HepG2 (cell line): ENCODE data around the gene SLC5A6. TPM values are rescaled to one million over a fixed set of nuclear protein-coding genes. Genes with fewer than 3 reads are reported as not detected.
A peak's percentile ranks its signal among the peaks of the same experiment; 100 is the strongest.

ENCODE experiments used
- CAMTA2 ChIP-seq: sonication (generic); formaldehyde crosslinking; IDR thresholded peaks from 2 replicates; pipeline ENCODE4 v1.4.0; 2020; ENCODE audit warnings: mild to moderate bottlenecking, missing genetic modification reagents, borderline replicate concordance
- EED ChIP-seq: sonication (generic); formaldehyde crosslinking; IDR thresholded peaks from 2 replicates; pipeline ENCODE4 v1.5.0; 2020; ENCODE audit warnings: mild to moderate bottlenecking, missing genetic modification reagents
- LCORL ChIP-seq, 2 experiments: fragments of 450-650 bp in 1 of 2; sonication (generic) in 1 of 2; formaldehyde crosslinking in 1 of 2; IDR thresholded peaks; 2 replicates each; pipeline versions ENCODE4 v1.5.0 to v1.6.1; 2017 to 2020; ENCODE audit warnings: antibody characterized with exemption in 1 of 2, missing genetic modification reagents in 1 of 2
- MTA1 ChIP-seq: sonication (generic); formaldehyde crosslinking; IDR thresholded peaks from 2 replicates; pipeline ENCODE4 v1.4.0; 2020; ENCODE audit warnings: missing genetic modification reagents, mild to moderate bottlenecking, borderline replicate concordance
- NAIF1 ChIP-seq: sonication (generic); formaldehyde crosslinking; IDR thresholded peaks from 2 replicates; pipeline ENCODE4 v1.5.0; 2020; ENCODE audit warnings: mild to moderate bottlenecking, missing genetic modification reagents, borderline replicate concordance
- NCOR1 ChIP-seq: fragments of 200-600 bp; sonication (generic); IDR thresholded peaks from 2 replicates; pipeline ENCODE4 v1.7.0; 2017; ENCODE audit warnings: antibody characterized with exemption, low read length, borderline replicate concordance
- NFYB ChIP-seq: sonication (generic); formaldehyde crosslinking; IDR thresholded peaks from 2 replicates; pipeline ENCODE4 v1.4.0; 2020; ENCODE audit warnings: missing genetic modification reagents
- PTBP1 ChIP-seq: fragments of 200-400 bp; formaldehyde crosslinking; IDR thresholded peaks from 2 replicates; pipeline ENCODE4 v1.6.1; 2018; ENCODE audit warnings: low read length, low read depth; ENCODE audit not compliant: poor library complexity, severe bottlenecking
- SOX13 ChIP-seq, 3 experiments: fragments of 450-650 bp in 1 of 3; sonication (generic) in 1 of 3; formaldehyde crosslinking in 1 of 3; IDR thresholded peaks in 2 of 3; conservative IDR thresholded peaks in 1 of 3; 2 replicates each; pipeline versions ENCODE4 v1.5.0 to v1.6.1; 2016 to 2020; ENCODE audit warnings: antibody characterized with exemption in 1 of 3, mild to moderate bottlenecking in 1 of 3, missing compliant biosample characterization in 1 of 3, missing genetic modification reagents in 1 of 3, moderate library complexity in 1 of 3
- TCF7L2 ChIP-seq: IDR thresholded peaks from 2 replicates; pipeline ENCODE4 v1.6.1; 2011; ENCODE audit warnings: mild to moderate bottlenecking, low read depth, low read length, moderate library complexity
- XBP1 ChIP-seq: sonication (generic); formaldehyde crosslinking; IDR thresholded peaks from 2 replicates; pipeline ENCODE4 v1.5.0; 2020; ENCODE audit warnings: missing genetic modification reagents
- ZNF205 ChIP-seq: IDR thresholded peaks from 2 replicates; pipeline ENCODE4 v1.6.1; 2018; ENCODE audit warnings: missing biosample characterization, missing genetic modification reagents
- ZNF335 ChIP-seq: sonication (generic); formaldehyde crosslinking; IDR thresholded peaks from 2 replicates; pipeline ENCODE4 v1.4.0; 2020; ENCODE audit warnings: missing genetic modification reagents
- ZNF501 ChIP-seq: sonication (generic); formaldehyde crosslinking; IDR thresholded peaks from 2 replicates; pipeline ENCODE4 v1.5.1; 2020; ENCODE audit warnings: mild to moderate bottlenecking, moderate library complexity, missing genetic modification reagents
- ZNF550 ChIP-seq: sonication (generic); formaldehyde crosslinking; IDR thresholded peaks from 2 replicates; pipeline ENCODE4 v1.4.0; 2020; ENCODE audit warnings: mild to moderate bottlenecking, missing genetic modification reagents, borderline replicate concordance
- ZNF557 ChIP-seq: sonication (generic); formaldehyde crosslinking; IDR thresholded peaks from 2 replicates; pipeline ENCODE4 v1.4.0; 2020; ENCODE audit warnings: missing genetic modification reagents
- ZNF674 ChIP-seq: sonication (generic); formaldehyde crosslinking; IDR thresholded peaks from 2 replicates; pipeline ENCODE4 v1.5.0; 2020; ENCODE audit warnings: low read depth, mild to moderate bottlenecking, missing genetic modification reagents
- ZNF883 ChIP-seq: sonication (generic); formaldehyde crosslinking; IDR thresholded peaks from 2 replicates; pipeline ENCODE4 v1.5.1; 2020; ENCODE audit warnings: mild to moderate bottlenecking, missing genetic modification reagents; ENCODE audit errors: not compliant biosample characterization
- polyA plus RNA-seq, 8 experiments: library from polyadenylated mRNA; depleted of rRNA in 3 of 8; stranded (reverse) in 7 of 8; unstranded in 1 of 8; fragments of >200 nt; fragmentation: Illumina TruSeq in 4 of 8; extraction: Trizol in 4 of 8; gene quantifications; 2 replicates each; pipeline versions ENCODE4 v1.2.1 to v1.2.3, GENCODE V29; 2011 to 2016; ENCODE audit warnings: low read depth in 4 of 8, missing spikeins in 1 of 8, mixed read lengths in 1 of 8; ENCODE audit not compliant: insufficient read depth in 1 of 8
- total RNA-seq, 5 experiments: library from RNA; depleted of rRNA; stranded (reverse); fragments of >200 nt; fragmentation: Illumina TruSeq; extraction: Trizol; gene quantifications; 2 replicates each; pipeline ENCODE4 v1.2.3, GENCODE V29; 2016; ENCODE audit warnings: low read depth in 1 of 5
- TF ChIP-seq, protein P1 (sequence below): sonication (generic); formaldehyde crosslinking; IDR thresholded peaks from 2 replicates; pipeline ENCODE4 v1.9.0; 2021; ENCODE audit warnings: missing genetic modification reagents, mild to moderate bottlenecking, borderline replicate concordance
- TF ChIP-seq, protein P2 (sequence below): IDR thresholded peaks from 2 replicates; pipeline ENCODE4 v1.6.1; 2016; ENCODE audit warnings: missing biosample characterization, missing genetic modification reagents, low read depth
- TF ChIP-seq, protein P3 (sequence below): sonication (generic); formaldehyde crosslinking; conservative IDR thresholded peaks from 2 replicates; pipeline ENCODE4 v1.4.0; 2020; ENCODE audit warnings: missing genetic modification reagents
- TF ChIP-seq, protein P4 (sequence below): IDR thresholded peaks from 2 replicates; pipeline ENCODE4 v1.6.1; 2016; ENCODE audit warnings: mild to moderate bottlenecking

The SLC5A6 gene
- total and polyA plus RNA-seq, 2 of the 13 experiments (the other 11 are each of a cell fraction or from before 2014, with no cell fraction given) = 135 to 417 TPM

DNA sequence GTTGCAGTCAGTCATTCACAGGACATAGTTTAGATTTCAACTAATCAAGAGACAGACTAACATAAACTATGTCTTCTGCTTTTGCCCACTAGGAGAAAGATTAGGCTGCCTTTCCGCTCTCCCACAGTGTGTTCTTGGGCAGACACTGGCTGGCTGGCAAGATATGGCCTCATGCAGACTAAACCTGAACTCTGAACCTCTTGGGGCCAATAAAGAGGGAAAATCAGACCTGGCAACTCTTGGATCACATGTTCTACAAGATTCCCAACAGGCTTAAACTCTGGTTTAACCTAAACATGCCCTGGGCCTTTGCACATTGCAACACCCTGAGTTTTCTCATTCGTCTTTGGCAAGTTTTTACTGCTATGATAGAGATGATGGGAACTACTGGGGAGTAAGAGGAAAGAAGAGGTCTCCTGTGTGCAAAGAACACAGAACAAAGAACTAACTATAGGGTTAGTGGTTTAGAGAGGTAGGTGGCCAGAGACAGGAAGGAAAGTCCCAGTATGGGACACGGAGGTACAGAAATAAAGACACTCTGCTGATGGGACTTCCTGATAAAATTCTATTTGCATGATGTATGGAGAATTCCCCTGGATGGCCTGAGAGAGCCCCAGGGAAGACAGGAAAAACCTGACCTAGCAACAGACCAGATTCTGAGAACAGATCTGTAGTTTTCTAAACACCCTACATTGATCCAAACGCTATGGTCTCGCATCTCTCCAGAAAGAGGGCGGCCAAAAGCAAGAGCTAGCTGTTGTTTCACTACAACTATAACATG, 2.3 kb downstream of the SLC5A6 start (continued):
- TF ChIP-seq XBP1 (no peak), TCF7L2 (no peak), CAMTA2 (CRISPR knock-in tag) (no peak), EED (CRISPR knock-in tag) (no peak), ZNF205 (no peak), MTA1 (CRISPR knock-in tag) (no peak), ZNF501 (no peak), ZNF883 (CRISPR knock-in tag) (no peak), LCORL (IDR thresholded peaks at IDR 0.05) (no peak), LCORL (CRISPR knock-in tag; IDR thresholded peaks at IDR 0.05) (0 out of 2 replicates have a peak, but pooled peaks have one; percentile 21), ZNF335 (CRISPR knock-in tag) (no peak), ZNF550 (CRISPR knock-in tag) (no peak), SOX13 (IDR thresholded peaks at IDR 0.05) (no peak), SOX13 (CRISPR knock-in tag; conservative IDR thresholded peaks at IDR 0.05 in 1 of 2, IDR thresholded peaks at IDR 0.05 in 1 of 2) (peak in 1 of 2 experiments; percentile 23; a peak in 1 of 4 replicates), PTBP1 (no peak), NCOR1 (no peak; the same call in 1 of the 2 replicates), NAIF1 (CRISPR knock-in tag) (no peak), NFYB (CRISPR knock-in tag) (no peak), ZNF557 (CRISPR knock-in tag) (no peak), ZNF674 (CRISPR knock-in tag) (no peak)
- TF ChIP-seq, protein P1, sequence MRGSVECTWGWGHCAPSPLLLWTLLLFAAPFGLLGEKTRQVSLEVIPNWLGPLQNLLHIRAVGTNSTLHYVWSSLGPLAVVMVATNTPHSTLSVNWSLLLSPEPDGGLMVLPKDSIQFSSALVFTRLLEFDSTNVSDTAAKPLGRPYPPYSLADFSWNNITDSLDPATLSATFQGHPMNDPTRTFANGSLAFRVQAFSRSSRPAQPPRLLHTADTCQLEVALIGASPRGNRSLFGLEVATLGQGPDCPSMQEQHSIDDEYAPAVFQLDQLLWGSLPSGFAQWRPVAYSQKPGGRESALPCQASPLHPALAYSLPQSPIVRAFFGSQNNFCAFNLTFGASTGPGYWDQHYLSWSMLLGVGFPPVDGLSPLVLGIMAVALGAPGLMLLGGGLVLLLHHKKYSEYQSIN (CRISPR knock-in tag) = no peak
- TF ChIP-seq, protein P2, sequence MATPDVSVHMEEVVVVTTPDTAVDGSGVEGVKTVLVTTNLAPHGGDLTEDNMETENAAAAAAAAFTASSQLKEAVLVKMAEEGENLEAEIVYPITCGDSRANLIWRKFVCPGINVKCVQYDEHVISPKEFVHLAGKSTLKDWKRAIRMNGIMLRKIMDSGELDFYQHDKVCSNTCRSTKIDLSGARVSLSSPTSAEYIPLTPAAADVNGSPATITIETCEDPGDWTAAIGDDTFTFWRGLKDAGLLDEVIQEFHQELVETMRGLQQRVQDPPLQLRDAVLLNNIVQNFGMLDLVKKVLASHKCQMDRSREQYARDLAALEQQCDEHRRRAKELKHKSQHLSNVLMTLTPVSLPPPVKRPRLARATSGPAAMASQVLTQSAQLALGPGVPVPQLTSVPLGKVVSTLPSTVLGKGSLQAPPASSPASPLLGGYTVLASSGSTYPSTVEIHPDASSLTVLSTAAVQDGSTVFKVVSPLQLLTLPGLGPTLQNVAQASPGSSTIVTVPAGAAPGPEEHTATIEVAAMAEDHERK (CRISPR knock-in tag) = no peak
- TF ChIP-seq, protein P3, sequence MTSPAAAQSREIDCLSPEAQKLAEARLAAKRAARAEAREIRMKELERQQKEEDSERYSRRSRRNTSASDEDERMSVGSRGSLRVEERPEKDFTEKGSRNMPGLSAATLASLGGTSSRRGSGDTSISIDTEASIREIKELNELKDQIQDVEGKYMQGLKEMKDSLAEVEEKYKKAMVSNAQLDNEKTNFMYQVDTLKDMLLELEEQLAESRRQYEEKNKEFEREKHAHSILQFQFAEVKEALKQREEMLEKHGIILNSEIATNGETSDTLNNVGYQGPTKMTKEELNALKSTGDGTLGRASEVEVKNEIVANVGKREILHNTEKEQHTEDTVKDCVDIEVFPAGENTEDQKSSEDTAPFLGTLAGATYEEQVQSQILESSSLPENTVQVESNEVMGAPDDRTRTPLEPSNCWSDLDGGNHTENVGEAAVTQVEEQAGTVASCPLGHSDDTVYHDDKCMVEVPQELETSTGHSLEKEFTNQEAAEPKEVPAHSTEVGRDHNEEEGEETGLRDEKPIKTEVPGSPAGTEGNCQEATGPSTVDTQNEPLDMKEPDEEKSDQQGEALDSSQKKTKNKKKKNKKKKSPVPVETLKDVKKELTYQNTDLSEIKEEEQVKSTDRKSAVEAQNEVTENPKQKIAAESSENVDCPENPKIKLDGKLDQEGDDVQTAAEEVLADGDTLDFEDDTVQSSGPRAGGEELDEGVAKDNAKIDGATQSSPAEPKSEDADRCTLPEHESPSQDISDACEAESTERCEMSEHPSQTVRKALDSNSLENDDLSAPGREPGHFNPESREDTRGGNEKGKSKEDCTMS (CRISPR knock-in tag) = no peak
- TF ChIP-seq, protein P4, sequence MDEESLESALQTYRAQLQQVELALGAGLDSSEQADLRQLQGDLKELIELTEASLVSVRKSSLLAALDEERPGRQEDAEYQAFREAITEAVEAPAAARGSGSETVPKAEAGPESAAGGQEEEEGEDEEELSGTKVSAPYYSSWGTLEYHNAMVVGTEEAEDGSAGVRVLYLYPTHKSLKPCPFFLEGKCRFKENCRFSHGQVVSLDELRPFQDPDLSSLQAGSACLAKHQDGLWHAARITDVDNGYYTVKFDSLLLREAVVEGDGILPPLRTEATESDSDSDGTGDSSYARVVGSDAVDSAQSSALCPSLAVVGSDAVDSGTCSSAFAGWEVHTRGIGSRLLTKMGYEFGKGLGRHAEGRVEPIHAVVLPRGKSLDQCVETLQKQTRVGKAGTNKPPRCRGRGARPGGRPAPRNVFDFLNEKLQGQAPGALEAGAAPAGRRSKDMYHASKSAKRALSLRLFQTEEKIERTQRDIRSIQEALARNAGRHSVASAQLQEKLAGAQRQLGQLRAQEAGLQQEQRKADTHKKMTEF (CRISPR knock-in tag) = 0 out of 2 replicates have a peak, but pooled peaks have one; percentile 32
